ENCODE measurements around the gene TTLL13. TPM values are rescaled to one million over a fixed set of nuclear protein-coding genes. Genes with fewer than 3 reads are reported as not detected.

The TTLL13 gene
- total RNA-seq, 1 experiment from 2014 or later, result 0.28 TPM

Small RNA genes lying within 50 kb of the gene (small RNA-seq; reads per million reads assigned to genes)
- gene AC091167.3, result not detected
- not detected for gene RN7SL736P

Other genes with a start within 250 kb of the TTLL13 start
- 47.3 and 66.9 TPM in 2 replicates for gene ZNF710, start 248.2 kb upstream of the TTLL13 start, total RNA-seq (2014; rRNA removed; shearing (Covaris generic))
- gene IDH2, start 147.1 kb upstream of the TTLL13 start, total RNA-seq (2014; rRNA removed; shearing (Covaris generic)), result 177 and 202 TPM in 2 replicates
- 198 and 272 TPM in 2 replicates for gene SEMA4B, start 48.2 kb upstream of the TTLL13 start, total RNA-seq (2014; rRNA removed; shearing (Covaris generic))
- 165 and 178 TPM in 2 replicates for gene CIB1, start 15.6 kb upstream of the TTLL13 start, total RNA-seq (2014; rRNA removed; shearing (Covaris generic))
- gene GDPGP1, start 15.3 kb upstream of the TTLL13 start, total RNA-seq (2014; rRNA removed; shearing (Covaris generic)), result 13.7 and 15.1 TPM in 2 replicates
- 129 and 136 TPM in 2 replicates for gene NGRN, start 16.1 kb downstream of the TTLL13 start, total RNA-seq (2014; rRNA removed; shearing (Covaris generic))
- 1.2 and 2.5 TPM in 2 replicates for gene ZNF774, start 102.7 kb downstream of the TTLL13 start, total RNA-seq (2014; rRNA removed; shearing (Covaris generic))
- 100 and 111 TPM in 2 replicates for gene IQGAP1, start 138.7 kb downstream of the TTLL13 start, total RNA-seq (2014; rRNA removed; shearing (Covaris generic))